ENCODE measurements around the gene PSAP.
"Not testable (repeated sequence)": the region's sequence is repeated elsewhere in the genome, so short reads cannot be mapped to it uniquely, and the experiment has no call there.

PSAP gene

DNA sequence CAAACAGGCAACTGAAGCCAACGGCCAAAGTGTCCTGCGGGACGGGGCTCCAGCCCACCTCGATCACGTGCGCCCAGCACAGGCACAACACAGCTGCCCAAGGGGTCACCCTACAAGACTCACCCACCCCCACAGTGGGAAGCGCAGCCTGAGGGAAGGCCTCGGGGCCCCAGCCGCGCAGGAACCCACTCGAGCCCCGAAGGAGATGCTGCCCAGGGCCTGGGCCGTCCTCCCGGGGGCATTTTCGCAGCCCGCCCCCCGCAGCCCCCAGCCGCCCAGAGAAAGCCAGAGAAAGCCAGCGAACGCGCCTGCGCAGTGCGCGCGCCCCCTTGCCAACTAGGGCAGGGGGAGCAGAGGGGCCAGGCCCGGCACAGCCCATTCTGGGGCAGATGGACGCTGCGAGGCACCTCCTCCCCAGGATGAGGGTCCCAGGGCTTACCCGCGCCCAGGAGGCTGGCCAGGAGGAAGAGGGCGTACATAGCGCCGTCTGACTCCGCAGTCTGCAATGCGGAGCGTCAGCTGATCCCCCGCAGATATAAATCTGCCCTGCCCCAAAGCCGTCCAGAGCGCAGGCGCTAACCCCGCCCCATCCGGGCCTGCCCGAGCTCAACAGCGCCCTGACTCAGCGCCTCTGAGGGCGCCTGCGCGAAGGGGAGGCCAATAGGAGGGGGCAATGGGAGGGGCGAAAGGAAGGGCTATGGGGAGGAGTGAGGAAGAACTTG lies at the start of gene PSAP:
Gene PSAP (minus strand): TSS at position 509 of the 722 bp plus-strand sequence. CDS start 30 bp downstream, at position 479.
- peak; percentile 98 for DNase-seq

- DNase-seq, result no peak
These were observed 49.6 kb upstream of the PSAP start for GRCh38 chr10:71900441-71901180.

GRCh38 chr10:71899665-71900412 lies 48.8 kb upstream of the PSAP start:
- no peak for DNase-seq

GRCh38 chr10:71898346-71898745 lies 47.3 kb upstream of the PSAP start:
- not testable (repeated sequence) for DNase-seq

- no peak for DNase-seq
These were observed 42.9 kb upstream of the PSAP start for GRCh38 chr10:71893920-71894319.

DNA sequence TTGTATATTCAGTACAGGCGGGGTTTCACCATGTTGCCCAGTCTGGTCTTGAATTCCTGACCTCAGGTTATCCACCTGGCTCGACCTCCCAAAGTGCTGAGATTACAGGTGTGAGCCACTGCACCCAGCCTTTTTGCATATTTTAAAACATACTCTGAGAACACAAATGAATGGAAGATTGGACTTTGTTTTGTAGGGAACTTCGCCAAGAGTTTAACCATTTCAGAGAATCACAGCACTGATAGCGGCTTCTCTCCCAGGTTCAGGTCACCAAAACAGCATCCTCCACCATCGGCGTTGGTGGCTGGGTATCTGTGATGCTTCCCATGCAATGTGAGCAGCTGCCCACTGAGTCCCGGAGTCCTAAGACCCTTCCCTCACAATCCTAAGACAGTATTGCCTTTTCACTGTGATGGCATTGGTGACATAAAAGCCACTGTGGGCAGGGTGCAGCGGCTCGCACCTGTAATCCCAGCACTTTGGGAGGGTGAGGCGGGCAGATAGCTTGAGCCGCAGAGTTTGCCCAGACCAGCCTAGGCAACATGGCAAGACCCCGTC lies 42.3 kb upstream of the PSAP start:
- no peak for DNase-seq

DNA sequence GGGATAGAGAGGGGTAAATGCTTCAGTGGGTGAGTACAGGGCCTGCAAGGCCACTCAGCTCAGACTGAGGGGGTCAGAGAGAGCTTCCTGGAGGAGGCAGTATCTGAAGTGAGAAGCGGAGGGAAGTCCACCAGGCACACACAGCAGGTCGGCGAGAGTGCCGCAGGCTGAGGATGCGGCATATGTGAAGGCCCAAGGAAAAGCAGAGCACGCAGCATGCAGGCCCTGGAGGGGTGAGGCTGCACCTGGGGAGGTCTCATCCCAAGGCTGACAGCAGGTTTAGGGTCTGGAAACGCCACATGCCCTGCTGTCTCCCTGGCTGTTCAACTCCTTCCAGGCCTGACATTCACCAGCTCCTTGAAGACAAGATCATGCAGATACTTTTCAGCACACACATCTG lies 40.4 kb upstream of the PSAP start:
- DNase-seq, result no peak

- no peak for DNase-seq
These were observed 38.4 kb upstream of the PSAP start for GRCh38 chr10:71889388-71889987.

GRCh38 chr10:71888623-71889387 lies 37.8 kb upstream of the PSAP start:
- peak; percentile 47 for DNase-seq

GRCh38 chr10:71888248-71888622 lies 37.2 kb upstream of the PSAP start:
- DNase-seq, result no peak

GRCh38 chr10:71887743-71888142 lies 36.7 kb upstream of the PSAP start:
- DNase-seq, result no peak

DNA sequence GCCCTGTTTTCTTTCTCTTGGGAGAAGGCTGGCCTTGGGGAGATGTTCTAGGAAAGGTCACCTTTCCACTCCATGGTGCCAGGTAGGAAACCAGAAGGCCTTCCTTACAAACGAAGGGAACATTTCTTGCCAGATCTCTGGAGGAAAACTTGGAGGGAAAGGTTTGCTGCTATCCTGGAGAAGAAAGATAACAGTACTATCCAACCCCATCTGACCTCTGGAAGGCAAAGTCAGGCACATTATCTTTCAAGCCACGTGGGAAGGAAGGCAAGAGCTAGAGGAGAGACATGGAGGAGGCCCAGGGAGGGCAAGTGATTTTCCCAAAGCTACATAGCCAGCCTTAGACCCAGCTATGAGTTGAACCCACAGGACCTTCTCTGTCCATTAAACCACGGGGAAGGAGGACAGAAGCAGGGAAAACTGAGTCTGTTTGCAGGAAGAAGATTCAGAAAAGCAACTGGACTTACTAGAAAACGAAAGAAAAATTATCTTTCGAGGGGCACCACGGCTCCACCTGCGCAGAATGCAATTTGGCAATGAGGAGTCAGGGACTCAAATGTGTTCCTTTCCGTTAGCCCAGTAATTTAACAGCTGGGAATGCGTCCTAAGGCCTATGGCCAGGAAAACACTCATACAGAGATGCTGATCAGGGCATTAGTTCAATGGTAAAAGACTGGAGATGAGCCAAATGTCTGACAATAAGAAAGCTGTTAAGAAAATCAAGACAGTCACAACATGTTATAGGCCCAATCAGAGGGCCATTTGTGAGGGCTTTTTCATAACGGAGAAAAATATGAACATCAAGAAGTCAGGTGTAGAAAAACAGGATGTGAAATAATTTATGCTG lies 32.0 kb upstream of the PSAP start:
- DNase-seq, result no peak

DNA sequence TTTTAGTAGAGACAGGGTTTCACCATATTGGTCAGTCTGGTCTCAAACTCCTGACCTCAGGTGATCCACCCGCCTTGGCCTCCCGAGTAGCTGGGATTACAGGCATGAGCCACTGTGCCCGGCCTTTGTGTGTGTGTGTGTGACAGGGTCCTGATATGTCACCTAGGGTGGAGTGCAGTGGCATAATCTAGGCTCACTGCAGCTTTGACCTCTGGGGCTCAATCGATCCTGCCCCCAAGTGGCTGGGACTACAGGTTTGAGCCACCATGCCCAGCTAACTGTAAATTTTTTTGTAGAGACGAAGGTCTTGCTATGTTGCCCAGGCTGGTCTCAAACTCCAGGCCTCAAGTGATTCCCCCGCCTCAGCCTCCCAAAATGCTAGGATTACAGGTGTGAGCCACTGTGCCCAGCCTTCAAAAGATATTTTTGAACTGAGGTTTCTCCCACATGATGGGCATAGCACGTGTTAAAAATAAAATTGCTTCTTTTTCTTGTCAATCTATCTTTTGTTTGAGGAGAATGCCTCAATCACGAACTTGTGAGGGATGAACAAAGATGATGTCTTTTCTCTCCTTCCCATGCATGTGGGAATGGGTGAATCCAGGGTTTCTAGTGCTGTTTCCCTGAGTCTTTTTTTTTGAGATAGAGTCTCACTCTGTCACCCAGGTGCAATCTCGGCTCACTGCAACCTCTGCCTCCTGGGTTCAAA lies 30.8 kb upstream of the PSAP start:
- DNase-seq, result no peak

GRCh38 chr10:71881307-71881624 lies 30.2 kb upstream of the PSAP start:
- not testable (repeated sequence) for DNase-seq

- DNase-seq, result no peak
These were observed 29.6 kb upstream of the PSAP start for GRCh38 chr10:71880425-71881306.

GRCh38 chr10:71878327-71879034 lies 27.4 kb upstream of the PSAP start:
- no peak for DNase-seq

- no peak for DNase-seq
These were observed 26.8 kb upstream of the PSAP start for GRCh38 chr10:71877821-71878220.

GRCh38 chr10:71874680-71875354 lies 23.8 kb upstream of the PSAP start:
- DNase-seq, result not testable (repeated sequence)
